Activated CD8-positive, alpha-beta T cell treated with anti-CD3 and anti-CD28 coated beads, Interleukin-2, amount 10 ng/mL, durations not matched to agents 7 days and 5 days (primary cell): ENCODE results near the gene MICALL1. TPM values are rescaled to one million over a fixed set of nuclear protein-coding genes. Genes with fewer than 3 reads are reported as not detected.
"Not testable (repeated sequence)": the region's sequence is repeated elsewhere in the genome, so short reads cannot be mapped to it uniquely, and the experiment has no call there.

Experiments
- ATAC-seq: fragments of 150-1000 bp; cut with Tn5 transposase; one replicate; pipeline ENCODE4 v1.10.0; 2021; ENCODE audit warnings: moderate library complexity
- CTCF ChIA-PET: fragments of 350-600 bp; sonication (Branson Sonifier 250); formaldehyde crosslinking; loops from one replicate; lab custom pipeline; 2021; ENCODE audit warnings: antibody characterized with exemption; lab: Charles Lee
- POLR2A ChIA-PET: fragments of 350-600 bp; sonication (Branson Sonifier 250); formaldehyde crosslinking; loops from one replicate; lab custom pipeline; 2021; ENCODE audit warnings: antibody characterized with exemption; lab: Charles Lee
- DNase-seq: peaks from one replicate; pipeline ENCODE4 v3.0.0-alpha.2; 2020
- H3K27ac Mint-ChIP-seq: one replicate; pipeline ENCODE4 v1.8.0; 2021; ENCODE audit warnings: mild to moderate bottlenecking, mixed read lengths
- H3K27me3 Mint-ChIP-seq: one replicate; pipeline ENCODE4 v1.8.0; 2021; ENCODE audit warnings: low read depth, mixed read lengths
- H3K36me3 Mint-ChIP-seq: one replicate; pipeline ENCODE4 v1.8.0; 2021; ENCODE audit warnings: low read depth, mixed read lengths
- H3K4me1 Mint-ChIP-seq: one replicate; pipeline ENCODE4 v1.8.0; 2021; ENCODE audit warnings: low read depth, mixed read lengths
- H3K4me3 Mint-ChIP-seq: one replicate; pipeline ENCODE4 v1.8.0; 2021; ENCODE audit warnings: mild to moderate bottlenecking, mixed read lengths
- H3K9me3 Mint-ChIP-seq: one replicate; pipeline ENCODE4 v1.8.0; 2022; ENCODE audit warnings: mixed read lengths; ENCODE audit not compliant: insufficient read depth
- total RNA-seq, 2 experiments: library from RNA; stranded (reverse); gene quantifications; one replicate each; pipeline ENCODE4 v1.2.3, GENCODE V29; 2021

MICALL1 gene
- total RNA-seq, 2 experiments from 2014 or later: 21.3 to 24.5 TPM

GRCh38 chr22:37931893-37932389 lies 25.8 kb downstream of the MICALL1 start:
- Mint-ChIP-seq H3K27ac (no peak overlapping the region), H3K4me3 (no peak overlapping the region), H3K9me3 (no peaks in the 10 kb centered on the region), H3K27me3 (no peaks in the 10 kb centered on the region), H3K36me3 (peaks cover 7% of the 10 kb centered on the region), H3K4me1 (peaks cover 15% of the 10 kb centered on the region)
- DNase-seq: no peak
- ChIA-PET CTCF (interaction anchor here (0.7 to 2.5 kb wide), 8 partner anchors 11 to 68 kb away, joined by 3 to 18 read pairs (median 4); no protein-coding TSS in a partner anchor), POLR2A (no interaction called here)
- ATAC-seq: no peak

DNA sequence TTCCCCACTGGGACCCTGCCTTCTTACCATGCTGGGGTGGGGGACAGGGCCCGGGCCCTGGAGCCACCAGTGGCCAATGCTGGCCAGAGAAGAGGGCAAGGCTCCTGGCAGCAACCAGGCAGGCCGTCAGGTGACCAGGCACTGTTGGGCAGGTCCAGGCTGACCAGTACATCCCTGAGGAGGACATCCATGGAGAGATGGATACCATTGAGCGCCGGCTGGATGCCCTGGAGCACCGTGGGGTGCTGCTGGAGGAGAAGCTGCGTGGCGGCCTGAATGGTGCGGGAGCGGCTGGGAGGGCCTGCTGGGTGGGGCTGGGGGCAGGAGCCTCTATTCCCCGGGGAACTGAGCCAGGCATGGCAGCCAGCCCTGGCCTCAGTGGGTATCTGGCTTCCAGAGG lies 26.3 kb downstream of the MICALL1 start:
- Mint-ChIP-seq H3K27ac (no peak overlapping the region), H3K4me1 (peaks cover 15% of the 10 kb centered on the region), H3K4me3 (no peak overlapping the region), H3K36me3 (peaks cover 7% of the 10 kb centered on the region), H3K27me3 (no peaks in the 10 kb centered on the region), H3K9me3 (no peaks in the 10 kb centered on the region)
- ATAC-seq (no peak), DNase-seq (no peak)
- ChIA-PET CTCF (interaction anchor here (0.7 to 3.0 kb wide), 7 partner anchors 11 to 45 kb away, joined by 3 to 18 read pairs (median 4); no protein-coding TSS in a partner anchor), POLR2A (no interaction called here)

GRCh38 chr22:37932821-37933578 lies 26.9 kb downstream of the MICALL1 start:
- H3K4me1 Mint-ChIP-seq: peaks cover 15% of the 10 kb centered on the region
- H3K9me3 Mint-ChIP-seq: no peaks in the 10 kb centered on the region
- ChIA-PET CTCF (interaction anchor here (0.7 to 3.0 kb wide), 9 partner anchors 11 to 46 kb away, joined by 3 to 18 read pairs (median 4); partner anchors contain the start of gene MICALL1), POLR2A (no interaction called here)
- peak overlapping the region; percentile 39 for H3K27ac Mint-ChIP-seq
- DNase-seq (no peak), ATAC-seq (no peak)
- H3K27me3 Mint-ChIP-seq: no peaks in the 10 kb centered on the region
- no peak overlapping the region for H3K4me3 Mint-ChIP-seq
- peaks cover 10% of the 10 kb centered on the region for H3K36me3 Mint-ChIP-seq

DNA sequence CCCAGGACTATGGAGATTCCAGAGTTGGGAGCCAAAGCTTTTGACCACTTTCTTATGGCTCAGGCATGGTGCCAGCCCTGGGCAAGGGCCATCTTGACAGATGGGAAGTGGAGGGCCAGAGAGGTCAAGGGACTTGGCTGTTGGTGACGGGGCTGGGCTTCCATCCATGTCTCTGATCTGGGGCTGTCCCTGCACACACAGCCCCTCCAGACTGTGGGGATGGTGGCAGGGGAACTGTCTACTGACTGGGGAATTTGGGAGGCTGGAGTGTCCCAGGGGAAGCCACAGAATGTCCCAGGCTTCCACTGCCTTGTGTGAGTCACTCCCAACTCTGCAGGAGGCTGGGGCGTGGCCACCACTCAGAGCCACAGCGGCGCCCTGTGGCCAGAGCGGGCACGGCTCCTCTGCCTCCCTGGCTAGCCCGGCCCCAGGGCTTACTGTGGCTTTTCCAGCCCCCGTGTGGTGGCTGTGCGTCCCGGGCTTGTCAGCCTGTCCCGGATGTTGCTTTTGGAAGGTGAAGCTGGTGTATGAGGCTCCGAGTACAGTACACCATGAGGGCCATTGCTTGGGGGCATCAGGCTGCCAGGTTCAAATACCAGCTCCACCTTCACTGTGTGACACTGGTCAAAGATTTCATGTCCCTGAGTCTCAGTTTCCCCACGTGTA lies 27.7 kb downstream of the MICALL1 start:
- Mint-ChIP-seq H3K4me1 (peaks cover 15% of the 10 kb centered on the region), H3K9me3 (no peaks in the 10 kb centered on the region), H3K36me3 (peaks cover 6% of the 10 kb centered on the region), H3K27ac (no peak overlapping the region), H3K4me3 (no peak overlapping the region), H3K27me3 (no peaks in the 10 kb centered on the region)
- DNase-seq (peak; percentile 90), ATAC-seq (peak; percentile 99)
- ChIA-PET POLR2A (interaction anchor here (0.6 kb wide), 1 partner anchor 82 kb away, joined by 3 read pairs; no protein-coding TSS in a partner anchor), CTCF (interaction anchor here (0.6 to 3.0 kb wide), 21 partner anchors 10 to 372 kb away, joined by 3 to 18 read pairs (median 5); partner anchors contain the start of genes C22orf23, MICALL1 and POLR2F)

DNA sequence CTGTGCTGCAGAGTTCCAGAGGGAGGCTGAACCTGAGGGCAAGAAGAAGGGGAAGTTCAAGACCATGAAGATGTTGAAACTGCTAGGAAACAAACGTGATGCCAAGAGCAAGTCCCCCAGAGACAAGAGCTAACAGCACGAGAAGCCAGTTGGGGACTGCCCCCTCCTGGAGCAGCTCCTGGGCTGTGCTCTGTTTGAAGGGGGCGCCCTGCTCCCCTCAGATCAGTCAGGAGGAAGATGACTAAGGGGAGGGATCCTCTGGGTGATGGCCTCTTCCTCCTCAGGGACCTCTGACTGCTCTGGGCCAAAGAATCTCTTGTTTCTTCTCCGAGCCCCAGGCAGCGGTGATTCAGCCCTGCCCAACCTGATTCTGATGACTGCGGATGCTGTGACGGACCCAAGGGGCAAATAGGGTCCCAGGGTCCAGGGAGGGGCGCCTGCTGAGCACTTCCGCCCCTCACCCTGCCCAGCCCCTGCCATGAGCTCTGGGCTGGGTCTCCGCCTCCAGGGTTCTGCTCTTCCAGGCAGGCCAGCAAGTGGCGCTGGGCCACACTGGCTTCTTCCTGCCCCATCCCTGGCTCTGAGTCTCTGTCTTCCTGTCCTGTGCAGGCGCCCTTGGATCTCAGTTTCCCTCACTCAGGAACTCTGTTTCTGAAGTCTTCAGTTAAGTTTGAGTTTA lies 34.7 kb downstream of the MICALL1 start:
- Mint-ChIP-seq H3K4me1 (peaks cover 4% of the 10 kb centered on the region), H3K9me3 (no peaks in the 10 kb centered on the region), H3K36me3 (peaks cover 3% of the 10 kb centered on the region), H3K27ac (peak overlapping the region; percentile 28), H3K27me3 (no peaks in the 10 kb centered on the region), H3K4me3 (no peak overlapping the region)
- CTCF ChIA-PET: no interaction called here
- DNase-seq (no peak), ATAC-seq (no peak)
- POLR2A ChIA-PET: no interaction called here

DNA sequence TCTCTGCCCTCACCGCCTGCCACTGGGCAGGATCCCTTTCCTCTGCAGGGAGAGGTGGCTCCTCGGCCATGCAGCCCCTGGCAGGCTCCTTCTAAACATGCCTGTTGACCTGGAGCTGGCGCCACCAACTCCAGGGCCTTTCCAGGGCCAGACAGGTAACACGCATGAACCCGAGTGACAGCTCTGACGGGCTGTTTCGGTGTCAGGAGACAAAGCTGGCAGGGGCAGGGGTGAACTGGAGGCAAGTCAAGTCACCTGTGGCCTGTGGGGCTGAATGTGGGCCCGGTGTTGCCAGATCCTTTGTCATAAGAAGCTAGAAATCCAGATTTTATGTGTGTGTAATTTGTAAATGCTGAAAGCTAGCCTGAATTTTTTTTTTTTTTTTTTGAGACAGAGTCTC lies 36.0 kb downstream of the MICALL1 start:
- ATAC-seq (no peak), DNase-seq (no peak)
- H3K27me3 Mint-ChIP-seq: no peaks in the 10 kb centered on the region
- peaks cover 3% of the 10 kb centered on the region for H3K36me3 Mint-ChIP-seq
- H3K4me3 Mint-ChIP-seq: no peak overlapping the region
- POLR2A ChIA-PET: no interaction called here
- no peaks in the 10 kb centered on the region for H3K9me3 Mint-ChIP-seq
- CTCF ChIA-PET: interaction anchor here (1.9 kb wide), 1 partner anchor 79 kb away, joined by 4 read pairs; no protein-coding TSS in a partner anchor
- H3K4me1 Mint-ChIP-seq: peaks cover 4% of the 10 kb centered on the region
- no peak overlapping the region for H3K27ac Mint-ChIP-seq

GRCh38 chr22:37943136-37943824 lies 37.2 kb downstream of the MICALL1 start:
- H3K4me3 Mint-ChIP-seq: no peak overlapping the region
- no peaks in the 10 kb centered on the region for H3K36me3 Mint-ChIP-seq
- CTCF ChIA-PET: interaction anchor here (1.1 to 2.3 kb wide), 3 partner anchors 9 to 125 kb away, joined by 3 to 9 read pairs (median 4); no protein-coding TSS in a partner anchor
- POLR2A ChIA-PET: no interaction called here
- peaks cover 4% of the 10 kb centered on the region for H3K4me1 Mint-ChIP-seq
- H3K27ac Mint-ChIP-seq: no peak overlapping the region
- H3K27me3 Mint-ChIP-seq: no peaks in the 10 kb centered on the region
- no peak for DNase-seq
- no peaks in the 10 kb centered on the region for H3K9me3 Mint-ChIP-seq
- ATAC-seq: no peak

- no peak overlapping the region for H3K27ac Mint-ChIP-seq
- ChIA-PET CTCF (interaction anchor here (1.1 to 2.3 kb wide), 3 partner anchors 10 to 125 kb away, joined by 3 to 9 read pairs (median 4); no protein-coding TSS in a partner anchor), POLR2A (no interaction called here)
- DNase-seq (no peak), ATAC-seq (no peak)
- no peak overlapping the region for H3K4me3 Mint-ChIP-seq
- peaks cover 4% of the 10 kb centered on the region for H3K4me1 Mint-ChIP-seq
- no peaks in the 10 kb centered on the region for H3K9me3 Mint-ChIP-seq
- no peaks in the 10 kb centered on the region for H3K36me3 Mint-ChIP-seq
- H3K27me3 Mint-ChIP-seq: peaks cover 3% of the 10 kb centered on the region
Observed at GRCh38 chr22:37943825-37944198, 37.7 kb downstream of the MICALL1 start.

DNA sequence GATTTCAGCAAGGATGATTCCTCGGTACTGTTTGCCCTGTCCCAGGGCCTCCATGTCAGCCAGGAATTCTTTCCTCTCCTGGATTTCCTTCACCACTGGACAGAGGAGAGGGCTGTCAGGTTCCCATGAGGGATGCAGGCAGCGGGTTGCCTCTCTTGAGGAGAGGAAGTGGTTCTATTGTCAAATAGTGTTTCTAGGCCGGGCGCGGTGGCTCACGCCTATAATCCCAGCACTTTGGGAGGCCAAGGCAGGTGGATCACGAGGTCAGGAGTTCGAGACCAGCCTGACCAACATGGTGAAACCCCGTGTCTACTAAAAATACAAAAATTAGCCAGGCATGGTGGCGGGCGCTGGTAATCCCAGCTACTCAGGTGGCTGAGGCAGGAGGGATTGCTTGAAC lies 38.3 kb downstream of the MICALL1 start:
- not testable (repeated sequence) for H3K4me3 Mint-ChIP-seq, H3K27ac Mint-ChIP-seq, H3K27me3 Mint-ChIP-seq, DNase-seq, ATAC-seq, H3K9me3 Mint-ChIP-seq, H3K36me3 Mint-ChIP-seq, H3K4me1 Mint-ChIP-seq
- ChIA-PET POLR2A (interaction anchor here (0.8 kb wide), 1 partner anchor 27 kb away, joined by 3 read pairs; no protein-coding TSS in a partner anchor), CTCF (interaction anchor here (1.1 to 2.3 kb wide), 2 partner anchors 10 to 126 kb away, joined by 3 to 9 read pairs; no protein-coding TSS in a partner anchor)

GRCh38 chr22:37947142-37947795 lies 41.2 kb downstream of the MICALL1 start:
- H3K27ac Mint-ChIP-seq, H3K4me3 Mint-ChIP-seq, H3K36me3 Mint-ChIP-seq, DNase-seq, H3K4me1 Mint-ChIP-seq, H3K9me3 Mint-ChIP-seq, H3K27me3 Mint-ChIP-seq, POLR2A ChIA-PET, ATAC-seq: not testable (repeated sequence)
- CTCF ChIA-PET: interaction anchor here (2.2 kb wide), 1 partner anchor 13 kb away, joined by 7 read pairs; no protein-coding TSS in a partner anchor
